ENCODE data around the gene LRRK1.

The LRRK1 gene

DNA sequence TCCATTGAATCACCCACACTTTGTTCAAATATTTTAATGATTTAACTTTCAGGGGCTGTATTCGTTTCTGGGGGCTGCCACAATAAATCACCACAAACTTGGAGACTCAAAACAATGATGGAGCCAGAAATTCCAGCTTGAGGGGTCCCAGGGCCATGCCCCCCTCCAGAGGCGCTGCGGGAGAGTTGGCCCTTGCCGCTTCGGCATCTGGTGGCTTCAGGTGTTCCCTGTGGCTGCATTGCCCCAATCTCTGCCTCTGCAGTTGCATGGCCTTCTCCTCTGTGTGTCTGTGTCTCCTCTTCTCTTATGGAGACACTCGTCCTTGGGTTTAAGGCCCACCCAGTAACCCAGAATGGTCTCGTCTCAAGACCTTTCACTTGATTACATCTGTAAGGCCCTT is 187.9 kb downstream of the LRRK1 start:
- H3K4me3 ChIP-seq (replicated peaks in 1 of 2; ENCODE audit: low read depth in 2 of 2, low read length in 2 of 2) = no peak overlapping the region
- DNase-seq (ENCODE audit: low read depth in 2 of 2) = no peak
- TF ChIP-seq, protein P1, sequence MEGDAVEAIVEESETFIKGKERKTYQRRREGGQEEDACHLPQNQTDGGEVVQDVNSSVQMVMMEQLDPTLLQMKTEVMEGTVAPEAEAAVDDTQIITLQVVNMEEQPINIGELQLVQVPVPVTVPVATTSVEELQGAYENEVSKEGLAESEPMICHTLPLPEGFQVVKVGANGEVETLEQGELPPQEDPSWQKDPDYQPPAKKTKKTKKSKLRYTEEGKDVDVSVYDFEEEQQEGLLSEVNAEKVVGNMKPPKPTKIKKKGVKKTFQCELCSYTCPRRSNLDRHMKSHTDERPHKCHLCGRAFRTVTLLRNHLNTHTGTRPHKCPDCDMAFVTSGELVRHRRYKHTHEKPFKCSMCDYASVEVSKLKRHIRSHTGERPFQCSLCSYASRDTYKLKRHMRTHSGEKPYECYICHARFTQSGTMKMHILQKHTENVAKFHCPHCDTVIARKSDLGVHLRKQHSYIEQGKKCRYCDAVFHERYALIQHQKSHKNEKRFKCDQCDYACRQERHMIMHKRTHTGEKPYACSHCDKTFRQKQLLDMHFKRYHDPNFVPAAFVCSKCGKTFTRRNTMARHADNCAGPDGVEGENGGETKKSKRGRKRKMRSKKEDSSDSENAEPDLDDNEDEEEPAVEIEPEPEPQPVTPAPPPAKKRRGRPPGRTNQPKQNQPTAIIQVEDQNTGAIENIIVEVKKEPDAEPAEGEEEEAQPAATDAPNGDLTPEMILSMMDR (IDR thresholded peaks at IDR 0.05; ENCODE audit: low read depth, low read length) = no peak

- H3K4me3 ChIP-seq (replicated peaks in 1 of 2; ENCODE audit: low read depth in 2 of 2, low read length in 2 of 2) = no peak overlapping the region
- TF ChIP-seq, protein P1 (IDR thresholded peaks at IDR 0.05; ENCODE audit: low read depth, low read length) = no peak
- DNase-seq (ENCODE audit: low read depth in 2 of 2) = no peak
Measured at GRCh38 chr15:101107625-101108460, 188.7 kb downstream of the LRRK1 start.

DNA sequence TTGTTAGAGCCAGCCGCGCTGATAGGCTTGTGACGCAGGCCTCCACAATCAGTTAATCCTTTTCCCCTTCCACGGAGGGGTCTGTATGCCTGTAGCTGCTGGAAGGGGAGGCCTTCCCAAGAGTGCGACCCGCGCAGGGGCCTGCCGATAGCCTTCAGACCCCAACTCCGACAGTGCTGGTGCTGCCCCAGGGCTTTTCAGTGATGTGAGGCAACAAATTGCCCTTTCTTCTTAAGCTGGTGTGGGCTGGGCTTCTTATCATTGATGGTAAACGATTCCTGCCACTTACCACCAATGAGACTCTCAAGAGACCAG is 189.3 kb downstream of the LRRK1 start:
- DNase-seq (ENCODE audit: low read depth in 2 of 2) = no peak
- no peak overlapping the region for H3K4me3 ChIP-seq (replicated peaks in 1 of 2; ENCODE audit: low read depth in 2 of 2, low read length in 2 of 2)
- TF ChIP-seq, protein P1 (IDR thresholded peaks at IDR 0.05; ENCODE audit: low read depth, low read length) = no peak

GRCh38 chr15:101108791-101109190 is 189.6 kb downstream of the LRRK1 start:
- no peak overlapping the region for H3K4me3 ChIP-seq (replicated peaks in 1 of 2; ENCODE audit: low read depth in 2 of 2, low read length in 2 of 2)
- TF ChIP-seq, protein P1 (IDR thresholded peaks at IDR 0.05; ENCODE audit: low read depth, low read length) = no peak
- DNase-seq (ENCODE audit: low read depth in 2 of 2) = no peak

DNA sequence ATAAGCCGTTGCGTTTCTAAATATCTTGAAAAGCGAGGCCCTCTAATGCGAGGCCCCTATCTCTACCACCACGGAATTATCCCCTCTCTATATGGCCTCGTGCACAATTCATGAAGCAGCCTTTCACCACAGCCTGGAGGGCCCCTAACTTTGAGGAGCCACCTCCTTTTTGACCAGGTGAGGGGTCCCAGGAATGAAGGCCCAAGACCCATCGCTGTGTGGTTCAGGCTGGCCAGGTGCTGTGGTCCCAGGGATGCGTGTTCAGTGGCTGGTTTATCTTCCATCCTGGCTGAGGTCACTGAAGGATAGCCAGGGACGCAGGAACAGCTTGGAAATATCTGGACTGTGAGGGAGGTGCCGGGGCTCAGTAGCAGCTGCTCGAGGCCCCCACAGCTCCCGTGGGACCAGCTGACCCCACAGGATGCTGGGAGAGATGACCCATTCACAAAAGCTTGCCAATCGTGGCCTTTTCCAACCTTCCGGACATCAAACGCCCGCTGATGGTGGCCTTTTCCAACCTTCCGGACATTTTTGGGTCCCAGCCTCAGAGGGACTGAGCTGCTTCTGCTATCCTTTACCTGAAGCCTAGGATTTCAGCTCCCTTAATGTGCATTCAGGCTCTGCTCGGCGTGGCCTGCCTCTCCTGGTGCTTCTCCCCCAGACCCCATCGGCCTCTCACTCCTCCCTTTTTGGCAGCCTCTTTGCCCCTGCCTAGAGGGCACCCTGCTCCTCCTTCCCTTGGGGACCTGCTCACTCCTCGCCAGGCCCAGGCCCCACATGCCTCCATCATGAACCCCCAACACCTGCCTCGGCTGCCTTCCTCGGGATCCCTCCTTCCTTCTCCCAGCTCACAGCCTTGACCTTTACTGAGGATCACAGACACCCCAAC is 191.8 kb downstream of the LRRK1 start:
- no peak overlapping the region for H3K4me3 ChIP-seq (replicated peaks in 1 of 2; ENCODE audit: low read depth in 2 of 2, low read length in 2 of 2)
- TF ChIP-seq, protein P1 (IDR thresholded peaks at IDR 0.05; ENCODE audit: low read depth, low read length) = no peak
- DNase-seq (ENCODE audit: low read depth in 2 of 2) = no peak

DNA sequence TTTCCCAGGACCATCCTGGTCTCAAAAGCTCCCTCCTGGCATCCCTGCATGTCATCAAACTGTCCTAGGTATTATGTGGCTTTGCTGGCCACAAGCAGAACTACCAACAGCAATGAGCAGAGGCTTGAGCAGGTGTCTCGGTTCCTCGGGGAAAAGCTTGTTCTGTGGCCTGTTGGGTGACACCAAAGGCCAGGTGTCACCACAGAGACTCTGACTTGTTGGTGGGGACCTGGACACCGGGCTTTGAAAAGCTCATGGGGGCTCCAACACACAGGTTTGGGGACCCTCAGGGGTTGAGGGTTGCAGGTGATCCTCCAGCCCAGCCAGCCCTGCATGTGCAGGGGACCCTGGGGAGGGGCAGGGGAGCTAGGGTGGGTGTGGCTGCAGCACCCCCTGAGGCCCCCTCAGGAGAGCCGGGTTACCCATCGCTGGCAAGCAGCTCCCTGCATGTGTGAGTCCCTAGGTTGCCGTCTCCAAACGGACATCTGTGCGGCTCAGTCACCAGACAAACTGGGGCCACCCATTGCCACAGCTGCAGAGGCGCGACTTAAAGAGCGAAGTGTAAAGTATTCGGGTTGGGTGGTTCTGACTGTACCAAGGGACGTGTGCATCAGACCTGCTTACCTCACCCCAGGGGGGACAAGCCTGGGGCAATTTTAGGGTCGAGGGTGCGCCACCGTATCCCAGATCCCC is 192.6 kb downstream of the LRRK1 start:
- DNase-seq (ENCODE audit: low read depth in 2 of 2) = no peak
- TF ChIP-seq, protein P1 (IDR thresholded peaks at IDR 0.05; ENCODE audit: low read depth, low read length) = no peak

More for the DNA sequence above, 192.6 kb downstream of the LRRK1 start:
- H3K4me3 ChIP-seq (replicated peaks in 1 of 2; ENCODE audit: low read depth in 2 of 2, low read length in 2 of 2) = no peak overlapping the region
